Measurements from ENCODE around the gene PDE6A. TPM values are rescaled to one million over a fixed set of nuclear protein-coding genes. Genes with fewer than 3 reads are reported as not detected.

Gene PDE6A
- total RNA-seq, 4 donors from 2014 or later = 0.04 to 3.8 (median 2.2) TPM

DNA sequence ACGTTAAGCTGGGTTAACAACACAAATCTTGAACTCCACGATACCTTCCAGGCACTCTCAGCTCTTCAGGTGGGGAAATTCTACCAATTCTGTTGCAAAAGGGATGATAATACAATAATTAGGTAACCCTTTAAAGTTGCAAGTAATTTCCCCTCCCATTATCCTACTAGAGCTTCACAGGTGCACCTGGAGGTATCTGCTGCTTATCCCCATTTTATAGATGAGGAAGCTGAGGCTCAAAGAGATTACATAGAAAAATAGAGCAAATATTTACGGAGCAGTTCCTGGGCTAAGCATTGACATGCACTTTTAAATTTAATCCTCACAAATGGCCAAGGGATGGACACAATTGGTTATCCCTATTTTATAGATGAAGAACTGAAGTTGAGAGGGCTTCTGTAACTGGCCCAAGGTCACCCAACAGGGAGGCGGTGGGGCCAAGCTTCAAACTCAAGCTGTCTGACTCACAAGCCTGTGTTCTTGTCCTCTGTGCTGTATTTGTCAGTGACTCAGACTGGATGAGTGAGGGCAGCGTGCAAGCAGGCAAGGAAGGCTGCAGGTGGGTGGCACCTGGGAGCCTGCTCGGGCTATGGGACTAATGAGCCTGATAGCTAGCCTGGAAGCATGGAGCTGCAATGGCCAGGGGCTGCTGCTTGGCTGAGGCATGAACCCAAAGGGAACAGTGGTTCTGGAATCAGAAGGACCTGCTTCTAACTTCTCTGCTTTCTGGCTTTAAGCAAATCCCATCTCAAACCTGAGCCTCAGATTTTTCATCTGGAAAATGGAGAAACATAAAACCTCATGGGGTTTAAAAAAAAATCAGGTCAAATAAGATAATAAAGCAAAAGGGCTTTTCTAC is 105.5 kb downstream of the PDE6A start:
- Histone ChIP-seq H3K4me3 (no peak overlapping the region), H3K27me3 (no peaks in the 10 kb centered on the region), H3K4me1 (peaks cover 0 to 27% (median 12%) of the 10 kb centered on the region in 3 donors), H3K9me3 (no peaks in the 10 kb centered on the region), H3K36me3 (peaks cover 10 to 73% (median 10%) of the 10 kb centered on the region in 3 donors), H3K27ac (peak overlapping the region in 1 of 4 donors; percentile 6)
- no peak for DNase-seq
- WGBS, 2 donors = 56 to 76% methylated on average over 4 to 5 of the region's 6 CpGs
- intact Hi-C loops (cut with DNase I) = loop anchor here (5.0 kb wide), 1 partner anchor 123 kb away; the partner anchor contains the start of gene SLC26A2
- no peak for TF ChIP-seq POLR2A (IDR thresholded peaks at IDR 0.05)
- TF ChIP-seq, protein P1, sequence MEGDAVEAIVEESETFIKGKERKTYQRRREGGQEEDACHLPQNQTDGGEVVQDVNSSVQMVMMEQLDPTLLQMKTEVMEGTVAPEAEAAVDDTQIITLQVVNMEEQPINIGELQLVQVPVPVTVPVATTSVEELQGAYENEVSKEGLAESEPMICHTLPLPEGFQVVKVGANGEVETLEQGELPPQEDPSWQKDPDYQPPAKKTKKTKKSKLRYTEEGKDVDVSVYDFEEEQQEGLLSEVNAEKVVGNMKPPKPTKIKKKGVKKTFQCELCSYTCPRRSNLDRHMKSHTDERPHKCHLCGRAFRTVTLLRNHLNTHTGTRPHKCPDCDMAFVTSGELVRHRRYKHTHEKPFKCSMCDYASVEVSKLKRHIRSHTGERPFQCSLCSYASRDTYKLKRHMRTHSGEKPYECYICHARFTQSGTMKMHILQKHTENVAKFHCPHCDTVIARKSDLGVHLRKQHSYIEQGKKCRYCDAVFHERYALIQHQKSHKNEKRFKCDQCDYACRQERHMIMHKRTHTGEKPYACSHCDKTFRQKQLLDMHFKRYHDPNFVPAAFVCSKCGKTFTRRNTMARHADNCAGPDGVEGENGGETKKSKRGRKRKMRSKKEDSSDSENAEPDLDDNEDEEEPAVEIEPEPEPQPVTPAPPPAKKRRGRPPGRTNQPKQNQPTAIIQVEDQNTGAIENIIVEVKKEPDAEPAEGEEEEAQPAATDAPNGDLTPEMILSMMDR (IDR thresholded peaks at IDR 0.05) = no peak

DNA sequence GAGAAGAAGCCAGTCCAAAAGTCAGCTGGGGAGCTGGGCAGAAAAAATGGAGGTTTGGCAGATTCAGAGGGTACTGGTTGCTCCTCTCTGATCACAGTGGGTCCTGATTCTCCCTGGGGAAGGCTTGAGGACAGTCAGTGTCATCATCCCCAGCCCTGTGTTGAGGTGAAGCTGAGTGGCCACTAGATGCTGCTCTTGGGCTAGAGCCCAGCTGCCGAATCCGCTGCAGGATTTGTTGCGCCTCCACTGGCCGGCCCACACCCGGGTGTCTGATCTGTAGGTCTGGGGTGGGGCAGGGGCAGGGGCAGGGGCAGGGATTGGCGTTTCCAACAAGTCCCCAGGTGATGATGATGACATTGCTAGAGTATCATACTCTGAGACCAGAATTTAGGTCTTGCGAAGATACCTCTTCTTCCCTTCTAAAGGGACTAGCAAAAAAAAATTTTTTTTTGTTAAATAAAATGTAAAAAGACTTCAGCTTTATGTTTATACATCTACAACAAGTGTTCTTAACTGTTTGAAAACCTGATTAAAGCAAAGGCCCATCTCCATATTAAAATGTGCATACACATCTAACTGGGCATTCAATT is 106.8 kb downstream of the PDE6A start:
- Histone ChIP-seq H3K4me3 (no peak overlapping the region), H3K27ac (no peak overlapping the region), H3K27me3 (no peaks in the 10 kb centered on the region), H3K4me1 (peaks cover 0 to 27% (median 12%) of the 10 kb centered on the region in 3 donors), H3K36me3 (peaks cover 10 to 73% (median 10%) of the 10 kb centered on the region in 3 donors), H3K9me3 (no peaks in the 10 kb centered on the region)
- intact Hi-C loops (cut with DNase I) = loop anchor here (5.0 kb wide), 1 partner anchor 125 kb away; the partner anchor contains the start of gene SLC26A2
- WGBS, 2 donors = 50 to 76% methylated on average over 2 to 4 of the region's 7 CpGs
- TF ChIP-seq, protein P1 (IDR thresholded peaks at IDR 0.05) = peak in 5 of 6 experiments; percentile 44 to 70 (median 48)
- no peak for TF ChIP-seq POLR2A (IDR thresholded peaks at IDR 0.05)
- DNase-seq = no peak

- Histone ChIP-seq H3K36me3 (peaks cover 5 to 73% (median 10%) of the 10 kb centered on the region in 3 donors), H3K27ac (no peak overlapping the region), H3K27me3 (no peaks in the 10 kb centered on the region), H3K4me3 (no peak overlapping the region), H3K9me3 (no peaks in the 10 kb centered on the region), H3K4me1 (peaks cover 0 to 27% (median 12%) of the 10 kb centered on the region in 3 donors)
- TF ChIP-seq, protein P1 (IDR thresholded peaks at IDR 0.05) = no peak
- no peak for TF ChIP-seq POLR2A (IDR thresholded peaks at IDR 0.05)
- no peak for DNase-seq
- 38 to 90% methylated on average over 3 of the region's 18 CpGs for WGBS, 2 donors
- intact Hi-C loops (cut with DNase I) = loop anchor here (5.0 kb wide), 1 partner anchor 126 kb away; the partner anchor contains the start of gene SLC26A2
These were observed 108.0 kb downstream of the PDE6A start for GRCh38 chr5:149836451-149837139.

GRCh38 chr5:149834246-149834855 is 110.2 kb downstream of the PDE6A start:
- Histone ChIP-seq H3K4me1 (peaks cover 0 to 20% (median 5%) of the 10 kb centered on the region in 3 donors), H3K27ac (no peak overlapping the region), H3K36me3 (peaks cover 0 to 73% (median 10%) of the 10 kb centered on the region in 3 donors), H3K27me3 (no peaks in the 10 kb centered on the region), H3K4me3 (no peak overlapping the region), H3K9me3 (no peaks in the 10 kb centered on the region)
- no peak for DNase-seq
- WGBS, 2 donors = 14 to 28% methylated on average over 2 to 4 of the region's 5 CpGs
- intact Hi-C loops (cut with DNase I) = loop anchor here (5.0 kb wide), 2 partner anchors 153 to 192 kb away; no protein-coding TSS in a partner anchor
- TF ChIP-seq, protein P1 (IDR thresholded peaks at IDR 0.05) = peak; percentile 10 to 72 (median 62)
- TF ChIP-seq POLR2A (IDR thresholded peaks at IDR 0.05) = no peak
